Breast epithelium (tissue), 4 donors: Measurements from ENCODE around the gene IQUB. TPM values are rescaled to one million over a fixed set of nuclear protein-coding genes. Genes with fewer than 3 reads are reported as not detected.

Experiments
- DNase-seq, 2 donors: peaks; one replicate each; pipeline ENCODE4 v3.0.0-alpha.2; 2019; ENCODE audit warnings: low spot score in 2 of 2
- H3K27ac ChIP-seq, 2 donors: fragments of 200-600 bp; sonication (generic) in 1 of 2; one replicate each; pipeline ENCODE4 v1.5.1; 2016 to 2019; ENCODE audit warnings: mild to moderate bottlenecking in 1 of 2
- H3K27me3 ChIP-seq, 2 donors: fragments of 200-600 bp; sonication (generic) in 1 of 2; one replicate each; pipeline versions ENCODE4 v1.5.1 to v1.6.0; 2017 to 2019; ENCODE audit warnings: control low read depth in 1 of 2, mild to moderate bottlenecking in 1 of 2
- H3K36me3 ChIP-seq: fragments of 200-600 bp; one replicate; pipeline ENCODE4 v1.5.1; 2019
- H3K4me1 ChIP-seq, 2 donors: fragments of 200-600 bp; sonication (generic); one replicate each; pipeline ENCODE4 v1.5.1; 2016 to 2019; ENCODE audit warnings: control low read depth in 1 of 2
- H3K4me3 ChIP-seq, 3 donors: fragments of 200-600 bp; sonication (generic); 1 replicate in 2 of 3; 2 replicates in 1 of 3; pipeline ENCODE4 v1.5.1; 2016 to 2019; ENCODE audit warnings: mild to moderate bottlenecking in 3 of 3, moderate library complexity in 2 of 3
- H3K9me3 ChIP-seq, 2 donors: fragments of 200-600 bp; sonication (generic) in 1 of 2; one replicate each; pipeline ENCODE4 v1.5.1; 2016 to 2019; ENCODE audit warnings: control low read depth in 1 of 2
- CTCF ChIP-seq, 3 donors: fragments of 450-650 bp; IDR thresholded peaks; one replicate each; pipeline ENCODE4 v1.5.1; 2016 to 2017; ENCODE audit warnings: antibody characterized with exemption in 3 of 3, mild to moderate bottlenecking in 3 of 3, moderate library complexity in 3 of 3
- POLR2A ChIP-seq: fragments of 450-650 bp; IDR thresholded peaks from one replicate; pipeline ENCODE4 v1.6.1; 2016; ENCODE audit warnings: antibody characterized with exemption, mild to moderate bottlenecking, moderate library complexity
- POLR2AphosphoS5 ChIP-seq, 3 donors: sonication (generic); formaldehyde crosslinking; IDR thresholded peaks; one replicate each; pipeline ENCODE4 v1.6.1; 2017; ENCODE audit warnings: antibody characterized with exemption in 3 of 3
- intact Hi-C: fragments of 100-400 bp; cut with DNase I; formaldehyde crosslinking; loops from one replicate; pipeline ENCODE4 v1.15.1; 2023; ENCODE audit warnings: low total_unique reads
- total RNA-seq, 3 donors: library from RNA; depleted of rRNA; stranded (reverse); fragments of >200 nt; gene quantifications; one replicate each; pipeline ENCODE4 v1.1.0, GENCODE V29; 2016

Gene IQUB
- total RNA-seq, 3 donors from 2014 or later = 0.32 to 8.2 (median 3.3) TPM

GRCh38 chr7:123431075-123431614, 103.2 kb downstream of the IQUB start:
- Histone ChIP-seq H3K9me3 (peaks cover 0 to 3% of the 10 kb centered on the region in 2 donors), H3K4me3 (no peak overlapping the region), H3K27me3 (no peaks in the 10 kb centered on the region), H3K4me1 (no peaks in the 10 kb centered on the region), H3K27ac (no peak overlapping the region), H3K36me3 (no peaks in the 10 kb centered on the region)
- TF ChIP-seq CTCF (IDR thresholded peaks at IDR 0.05) = no peak
- no peak for TF ChIP-seq POLR2A
- TF ChIP-seq POLR2AphosphoS5 (IDR thresholded peaks at IDR 0.05) = no peak
- DNase-seq = no peak
- intact Hi-C loops = no loop called here

GRCh38 chr7:123425246-123425645, 109.1 kb downstream of the IQUB start:
- Histone ChIP-seq H3K4me1 (no peaks in the 10 kb centered on the region), H3K4me3 (no peak overlapping the region), H3K27ac (no peak overlapping the region), H3K27me3 (no peaks in the 10 kb centered on the region), H3K36me3 (no peaks in the 10 kb centered on the region), H3K9me3 (peaks cover 0 to 9% of the 10 kb centered on the region in 2 donors)
- DNase-seq = no peak
- intact Hi-C loops = no loop called here
- TF ChIP-seq CTCF (IDR thresholded peaks at IDR 0.05) = no peak

- Histone ChIP-seq H3K9me3 (peaks cover 0 to 6% of the 10 kb centered on the region in 2 donors), H3K27ac (no peak overlapping the region), H3K36me3 (no peaks in the 10 kb centered on the region), H3K4me3 (no peak overlapping the region), H3K4me1 (no peaks in the 10 kb centered on the region), H3K27me3 (no peaks in the 10 kb centered on the region)
- no peak for DNase-seq
- intact Hi-C loops = no loop called here
- TF ChIP-seq CTCF (IDR thresholded peaks at IDR 0.05) (no peak), POLR2A (no peak), POLR2AphosphoS5 (IDR thresholded peaks at IDR 0.05) (no peak)
Measured at GRCh38 chr7:123424463-123424862, 109.9 kb downstream of the IQUB start.

DNA sequence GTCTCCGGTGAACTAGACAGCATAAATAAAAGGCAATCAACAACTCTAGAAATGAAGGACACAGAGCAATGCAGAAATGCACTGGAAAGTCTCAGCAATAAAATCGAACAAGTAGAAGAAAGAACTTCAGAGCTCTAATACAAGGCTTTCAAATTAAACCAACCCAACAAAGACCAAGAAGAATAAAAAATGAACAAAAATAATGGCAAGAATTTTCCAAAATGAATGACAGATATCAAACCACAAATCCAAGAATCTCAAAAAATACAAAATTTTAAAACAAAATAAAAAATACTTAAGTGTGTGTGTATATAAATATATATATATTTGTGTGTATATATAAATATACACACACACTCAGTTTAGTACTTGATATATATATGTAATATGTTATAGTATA, 110.8 kb downstream of the IQUB start:
- no peak for DNase-seq
- H3K27me3 ChIP-seq = no peaks in the 10 kb centered on the region
- intact Hi-C loops = no loop called here
- H3K9me3 ChIP-seq = peaks cover 0 to 6% of the 10 kb centered on the region in 2 donors
- TF ChIP-seq CTCF (IDR thresholded peaks at IDR 0.05) (no peak), POLR2A (no peak), POLR2AphosphoS5 (IDR thresholded peaks at IDR 0.05) (no peak)
- no peaks in the 10 kb centered on the region for H3K36me3 ChIP-seq
- no peak overlapping the region for H3K4me3 ChIP-seq
- no peak overlapping the region for H3K27ac ChIP-seq
- H3K4me1 ChIP-seq = no peaks in the 10 kb centered on the region

GRCh38 chr7:123417580-123417979, 116.8 kb downstream of the IQUB start:
- DNase-seq = no peak
- Histone ChIP-seq H3K9me3 (peaks cover 11 to 13% of the 10 kb centered on the region in 2 donors), H3K27ac (no peak overlapping the region), H3K4me1 (no peaks in the 10 kb centered on the region), H3K27me3 (no peaks in the 10 kb centered on the region), H3K36me3 (no peaks in the 10 kb centered on the region), H3K4me3 (no peak overlapping the region)
- intact Hi-C loops = no loop called here
- TF ChIP-seq CTCF (IDR thresholded peaks at IDR 0.05) (no peak), POLR2AphosphoS5 (IDR thresholded peaks at IDR 0.05) (no peak), POLR2A (no peak)
